HK-2 (cell line): Measurements from ENCODE around the gene MRPL33.

Experiments used
- DNase-seq: peaks from one replicate; pipeline ENCODE4 v3.0.0-alpha.2; 2018; ENCODE audit not compliant: unreplicated experiment

MRPL33 gene

GRCh38 chr2:27808984-27809383, 37.5 kb downstream of the MRPL33 start:
- DNase-seq, result no peak

GRCh38 chr2:27809761-27810241, 38.3 kb downstream of the MRPL33 start:
- DNase-seq, result no peak

- no peak for DNase-seq
Measured at GRCh38 chr2:27810455-27810854, 38.9 kb downstream of the MRPL33 start.

GRCh38 chr2:27811768-27812167, 40.2 kb downstream of the MRPL33 start:
- DNase-seq, result no peak

GRCh38 chr2:27814758-27815157, 43.2 kb downstream of the MRPL33 start:
- DNase-seq, result no peak

- DNase-seq, result no peak
Measured at GRCh38 chr2:27815860-27816438, 44.4 kb downstream of the MRPL33 start.

GRCh38 chr2:27822049-27822448, 50.5 kb downstream of the MRPL33 start:
- no peak for DNase-seq

GRCh38 chr2:27823135-27823534, 51.6 kb downstream of the MRPL33 start:
- no peak for DNase-seq

- DNase-seq, result no peak
Measured at GRCh38 chr2:27823569-27823968, 52.0 kb downstream of the MRPL33 start.

- DNase-seq, result no peak
Measured at GRCh38 chr2:27824401-27824800, 52.9 kb downstream of the MRPL33 start.

- DNase-seq, result no peak
Measured at GRCh38 chr2:27828305-27828704, 56.8 kb downstream of the MRPL33 start.
